Epithelial cell of prostate (primary cell): ENCODE measurements around the gene MAP2K3.

Experiments used
- DNase-seq: peaks from one replicate; pipeline ENCODE4 v3.0.0-alpha.2; 2011; ENCODE audit warnings: low read depth, low spot score
- H3K27ac ChIP-seq: fragments of 450-650 bp; 2 replicates; pipeline ENCODE4 v1.5.1; 2017; ENCODE audit warnings: mild to moderate bottlenecking

MAP2K3 gene

GRCh38 chr17:21284319-21285163 lies at the start of gene MAP2K3:
TSS of gene MAP2K3 (plus strand) at chr17:21284711. CDS start at chr17:21284921, 210 bp downstream.
- DNase-seq, result peak; percentile 94
- H3K27ac ChIP-seq, result peak within 1 kb of the TSS; percentile 93

GRCh38 chr17:21235921-21236320 lies 48.6 kb upstream of the MAP2K3 start:
- H3K27ac ChIP-seq, result no peak overlapping the region
- DNase-seq, result no peak

- no peak for DNase-seq
- no peak overlapping the region for H3K27ac ChIP-seq
These were observed 44.7 kb upstream of the MAP2K3 start for GRCh38 chr17:21239680-21240368.

GRCh38 chr17:21240369-21241055 lies 44.0 kb upstream of the MAP2K3 start:
- no peak overlapping the region for H3K27ac ChIP-seq
- DNase-seq, result no peak

GRCh38 chr17:21241564-21241963 lies 42.9 kb upstream of the MAP2K3 start:
- H3K27ac ChIP-seq, result no peak overlapping the region
- no peak for DNase-seq

GRCh38 chr17:21242026-21242697 lies 42.3 kb upstream of the MAP2K3 start:
- no peak overlapping the region for H3K27ac ChIP-seq
- DNase-seq, result no peak

- DNase-seq, result no peak
These were observed 41.6 kb upstream of the MAP2K3 start for GRCh38 chr17:21242780-21243515.

GRCh38 chr17:21243516-21244303 lies 40.8 kb upstream of the MAP2K3 start:
- no peak overlapping the region for H3K27ac ChIP-seq
- no peak for DNase-seq

More at GRCh38 chr17:21242780-21243515, 41.6 kb upstream of the MAP2K3 start:
- no peak overlapping the region for H3K27ac ChIP-seq

- H3K27ac ChIP-seq, result no peak overlapping the region
- DNase-seq, result no peak
These were observed 38.8 kb upstream of the MAP2K3 start for GRCh38 chr17:21245639-21246084.

GRCh38 chr17:21246698-21247097 lies 37.8 kb upstream of the MAP2K3 start:
- H3K27ac ChIP-seq, result no peak overlapping the region
- no peak for DNase-seq

- no peak for DNase-seq
- no peak overlapping the region for H3K27ac ChIP-seq
These were observed 36.8 kb upstream of the MAP2K3 start for GRCh38 chr17:21247552-21248258.

- no peak for DNase-seq
- no peak overlapping the region for H3K27ac ChIP-seq
These were observed 36.0 kb upstream of the MAP2K3 start for GRCh38 chr17:21248500-21248899.

GRCh38 chr17:21249086-21249795 lies 35.3 kb upstream of the MAP2K3 start:
- H3K27ac ChIP-seq, result no peak overlapping the region
- DNase-seq, result no peak

GRCh38 chr17:21249920-21250703 lies 34.4 kb upstream of the MAP2K3 start:
- no peak for DNase-seq
- no peak overlapping the region for H3K27ac ChIP-seq

- DNase-seq, result no peak
These were observed 33.7 kb upstream of the MAP2K3 start for GRCh38 chr17:21250854-21251253.

GRCh38 chr17:21251337-21252010 lies 33.0 kb upstream of the MAP2K3 start:
- no peak for DNase-seq
- no peak overlapping the region for H3K27ac ChIP-seq

More at GRCh38 chr17:21250854-21251253, 33.7 kb upstream of the MAP2K3 start:
- H3K27ac ChIP-seq, result no peak overlapping the region
